K562 (cell line): ENCODE data around the gene COMMD1. TPM values are rescaled to one million over a fixed set of nuclear protein-coding genes. Genes with fewer than 3 reads are reported as not detected.

Experiments
- ATAC-seq: fragments of 200-7000 bp; cut with Tn5 transposase; 3 replicates; pipeline ENCODE4 v1.9.1; 2020; ENCODE audit warnings: moderate library complexity
- BruUV-seq: library from RNA; stranded (reverse); fragments of 400-500 nt; replicated peaks from 2 replicates; lab custom pipeline; 2021; lab: Mats Ljungman, UMichigan
- CTCF ChIA-PET: fragments of 300-600 bp; formaldehyde crosslinking; extraction: SDS; loops from one replicate; lab custom pipeline; 2021; ENCODE audit warnings: low intra/inter-chr PET ratio; lab: Yijun Ruan, JAX
- POLR2A ChIA-PET: fragments of 300-600, 350-650 bp; sonication (Branson Sonifier 250); formaldehyde crosslinking; extraction: SDS; loops from one replicate; lab custom pipeline; 2021; ENCODE audit warnings: antibody characterized with exemption, inconsistent platforms; lab: Yijun Ruan, JAX
- DNase-seq, 4 experiments: peaks; one replicate each; pipeline versions ENCODE4 v3.0.0 to v3.0.0-alpha.2; 2011 to 2018; ENCODE audit warnings: low spot score in 3 of 4, mixed read lengths in 3 of 4; ENCODE audit errors: extremely low read depth in 1 of 4
- FAIRE-seq: peaks from 2 replicates; lab custom pipeline; 2011; peaks lifted over from hg19 to GRCh38; lab: Jason Lieb, UNC
- H2AFZ ChIP-seq: 2 replicates; pipeline ENCODE4 v1.6.0; 2011; ENCODE audit warnings: low read depth, low read length, control low read depth, inconsistent platforms
- H3K27ac ChIP-seq: fragments of 200-600 bp; 3 replicates; pipeline ENCODE4 v1.8.0; 2011; ENCODE audit warnings: low read depth, mild to moderate bottlenecking, control low read depth, inconsistent platforms, low read length, moderate library complexity, mixed read lengths; ENCODE audit errors: extremely low read depth
- H3K27me3 ChIP-seq, 2 experiments: fragments of 300-600 bp in 1 of 2; 2 replicates in 1 of 2; 3 replicates in 1 of 2; pipeline versions ENCODE4 v1.6.0 to v1.8.0; 2011; ENCODE audit warnings: inconsistent platforms in 2 of 2, low read length in 2 of 2, mild to moderate bottlenecking in 1 of 2, mixed read lengths in 1 of 2, moderate library complexity in 1 of 2; ENCODE audit not compliant: control insufficient read depth in 2 of 2, insufficient read depth in 2 of 2
- H3K36me3 ChIP-seq: fragments of 300-600 bp; 3 replicates; pipeline ENCODE4 v1.8.0; 2011; ENCODE audit warnings: mild to moderate bottlenecking, low read length, inconsistent platforms; ENCODE audit not compliant: control insufficient read depth, insufficient read depth
- H3K4me1 ChIP-seq, 2 experiments: fragments of 200-600 bp in 1 of 2; replicated peaks in 1 of 2; 2 replicates in 1 of 2; 3 replicates in 1 of 2; pipeline versions ENCODE4 v1.5.1 to v1.8.0; 2011; ENCODE audit warnings: inconsistent platforms in 2 of 2, low read length in 2 of 2, mild to moderate bottlenecking in 1 of 2, mixed read lengths in 1 of 2, moderate library complexity in 1 of 2; ENCODE audit not compliant: control insufficient read depth in 2 of 2, insufficient read depth in 2 of 2
- H3K4me2 ChIP-seq: 2 replicates; pipeline ENCODE4 v1.6.1; 2011; ENCODE audit warnings: low read length, control low read depth, inconsistent platforms, mixed read lengths; ENCODE audit not compliant: insufficient read depth
- H3K4me3 ChIP-seq: fragments of 200-600 bp; sonication (generic), shearing (Covaris generic); 2 replicates; pipeline ENCODE4 v1.5.1; 2016; ENCODE audit warnings: control low read depth, inconsistent platforms
- H3K79me2 ChIP-seq: fragments of 200-600 bp; 3 replicates; pipeline ENCODE4 v1.8.0; 2011; ENCODE audit warnings: low read length, inconsistent platforms; ENCODE audit not compliant: control insufficient read depth, insufficient read depth
- H3K9ac ChIP-seq, 2 experiments: 2 replicates each; pipeline versions ENCODE4 v1.6.0 to v1.6.1; 2011; ENCODE audit warnings: low read depth in 2 of 2, low read length in 2 of 2, control low read depth in 1 of 2, inconsistent platforms in 1 of 2, mild to moderate bottlenecking in 1 of 2, mixed read lengths in 1 of 2; ENCODE audit not compliant: insufficient read depth in 1 of 2
- H3K9me1 ChIP-seq: one replicate; pipeline ENCODE4 v1.6.0; 2011; ENCODE audit warnings: inconsistent platforms, mild to moderate bottlenecking, low read length, moderate library complexity; ENCODE audit not compliant: control insufficient read depth, insufficient read depth
- H3K9me3 ChIP-seq: replicated peaks from 2 replicates; pipeline ENCODE4 v1.5.1; 2011; ENCODE audit warnings: low read depth, low read length, inconsistent platforms; ENCODE audit not compliant: control insufficient read depth, insufficient read depth
- H4K20me1 ChIP-seq: replicated peaks from 2 replicates; pipeline ENCODE4 v1.6.1; 2011; ENCODE audit warnings: low read length, inconsistent platforms, mixed read lengths; ENCODE audit not compliant: control insufficient read depth, insufficient read depth
- GTF2A2 ChIP-seq: IDR thresholded peaks from 2 replicates; pipeline ENCODE4 v1.6.1; 2016; ENCODE audit warnings: mild to moderate bottlenecking, missing genetic modification characterization, missing compliant biosample characterization
- HNRNPL ChIP-seq: fragments of 200-400 bp; formaldehyde crosslinking; IDR thresholded peaks from 2 replicates; pipeline ENCODE4 v1.6.1; 2017; ENCODE audit warnings: low read depth, mild to moderate bottlenecking, low read length
- MEF2D ChIP-seq: conservative IDR thresholded peaks from 2 replicates; pipeline ENCODE4 v1.6.1; 2016; ENCODE audit warnings: low read depth, missing genetic modification characterization, missing compliant biosample characterization
- MYNN ChIP-seq, 2 experiments: sonication (generic); formaldehyde crosslinking in 1 of 2; IDR thresholded peaks; 2 replicates each; pipeline versions ENCODE4 v1.5.0 to v1.6.1; 2016 to 2020; ENCODE audit warnings: antibody characterized with exemption in 1 of 2, missing genetic modification reagents in 1 of 2
- NR2C1 ChIP-seq, 2 experiments: fragments of 450-650 bp; IDR thresholded peaks; 2 replicates each; pipeline ENCODE4 v1.6.1; 2017; ENCODE audit warnings: mild to moderate bottlenecking in 2 of 2, antibody characterized with exemption in 1 of 2, inconsistent platforms in 1 of 2, missing compliant biosample characterization in 1 of 2, missing genetic modification characterization in 1 of 2
- NR4A1 ChIP-seq, 2 experiments: fragments of 250-450 bp in 1 of 2; fragments of 450-650 bp in 1 of 2; sonication (Bioruptor Pico) in 1 of 2; IDR thresholded peaks; 2 replicates each; pipeline versions ENCODE4 v1.4.0 to v1.6.1; 2016 to 2020; ENCODE audit warnings: mild to moderate bottlenecking in 2 of 2, missing compliant biosample characterization in 1 of 2, missing genetic modification characterization in 1 of 2, moderate library complexity in 1 of 2
- POLR2B ChIP-seq: fragments of 450-650 bp; IDR thresholded peaks from 2 replicates; pipeline ENCODE4 v1.6.1; 2018; ENCODE audit warnings: low read depth; ENCODE audit not compliant: partially characterized antibody
- RBBP5 ChIP-seq: fragments of 200-600 bp; sonication (generic); IDR thresholded peaks from 2 replicates; pipeline ENCODE4 v1.6.1; 2012; ENCODE audit warnings: borderline replicate concordance, mild to moderate bottlenecking, low read length, control low read depth, inconsistent platforms; ENCODE audit not compliant: insufficient read depth, poor library complexity, severe bottlenecking
- RFX1 ChIP-seq: fragments of 450-650 bp; IDR thresholded peaks from 2 replicates; pipeline ENCODE4 v1.6.1; 2016; ENCODE audit warnings: mild to moderate bottlenecking, moderate library complexity
- SOX6 ChIP-seq: fragments of 450-650 bp; IDR thresholded peaks from 2 replicates; pipeline ENCODE4 v1.6.1; 2014; ENCODE audit warnings: mild to moderate bottlenecking
- ZNF592 ChIP-seq: fragments of 450-650 bp; IDR thresholded peaks from 2 replicates; pipeline ENCODE4 v1.6.1; 2017; ENCODE audit warnings: antibody characterized with exemption, mild to moderate bottlenecking
- ZNF668 ChIP-seq: fragments of 250-450 bp; sonication (Bioruptor Pico); IDR thresholded peaks from 2 replicates; pipeline ENCODE4 v1.8.0; 2022; ENCODE audit warnings: mild to moderate bottlenecking, inconsistent platforms
- WGBS: fragments of 100-300 bp; shearing (Covaris generic); methylation state at CpG from one replicate; pipeline ENCODE4 v1.1.6; 2016; ENCODE audit warnings: low coverage, mixed read lengths; ENCODE audit not compliant: insufficient coverage; ENCODE audit errors: missing lambda C conversion rate; 5-methylcytosine and 5-hydroxymethylcytosine counted together
- in situ Hi-C: fragments of 300-500 bp; cut with MboI; formaldehyde crosslinking; loops from 4 replicates; pipeline ENCODE4 v1.15.0; 2018; ENCODE audit warnings: inconsistent platforms, mixed read lengths
- intact Hi-C: fragments of 100-400 bp; cut with micrococcal nuclease; formaldehyde crosslinking; loops from 2 replicates; pipeline ENCODE4 v1.14.2; 2022
- polyA plus RNA-seq, 8 experiments: library from polyadenylated mRNA; depleted of rRNA in 4 of 8; stranded (reverse) in 5 of 8; unstranded in 3 of 8; fragments of >200 nt; fragmentation: Nextera tagmentation in 2 of 8; fragmentation: Illumina TruSeq in 1 of 8; extraction: Ambion mirVana in 2 of 8; extraction: Trizol in 1 of 8; gene quantifications; 2 replicates each; pipeline versions ENCODE4 v1.2.1 to v1.2.3, GENCODE V29; 2011 to 2014; ENCODE audit warnings: inconsistent platforms in 1 of 8, missing spikeins in 1 of 8
- total RNA-seq, 7 experiments: library from RNA; depleted of rRNA in 6 of 7; stranded (reverse); fragments of >200 nt in 6 of 7; fragmentation: Illumina TruSeq in 2 of 7; extraction: Trizol in 2 of 7; gene quantifications; 2 replicates each; pipeline versions ENCODE4 v1.2.1 to v1.2.3, GENCODE V29; 2011 to 2021; ENCODE audit warnings: low replicate concordance in 1 of 7
- TF ChIP-seq, protein P1 (sequence below): IDR thresholded peaks from 3 replicates; pipeline ENCODE4 v1.6.1; 2011; ENCODE audit warnings: borderline replicate concordance, mild to moderate bottlenecking, moderate library complexity; ENCODE audit not compliant: insufficient read length; ENCODE audit errors: extremely low read depth
- TF ChIP-seq, protein P2 (sequence below): IDR thresholded peaks from 2 replicates; pipeline ENCODE4 v1.6.1; 2011; ENCODE audit not compliant: insufficient read length; ENCODE audit errors: extremely low read depth

Gene COMMD1
- total and polyA plus RNA-seq, 9 of the 15 experiments (the other 6 are each of a cell fraction or from before 2014, with no cell fraction given): 14.4 to 77.0 (median 21.4) TPM

- no peak overlapping the region for H2AFZ ChIP-seq
- H3K36me3 ChIP-seq: no peaks in the 10 kb centered on the region
- H3K9ac ChIP-seq: no peak overlapping the region
- intact Hi-C loops: no loop called here
- H3K9me3 ChIP-seq: peaks cover 4% of the 10 kb centered on the region; the same call in 1 of the 2 replicates
- no peaks in the 10 kb centered on the region for H3K4me1 ChIP-seq
- no peaks in the 10 kb centered on the region; a peak in 1 of 5 replicates for H3K27me3 ChIP-seq
- ATAC-seq (no peak), DNase-seq (peak in 1 of 4 experiments; percentile 23), FAIRE-seq (no peak)
- H3K27ac ChIP-seq: no peak overlapping the region
- H3K4me3 ChIP-seq: no peak overlapping the region
- POLR2A ChIA-PET: no interaction called here
- BruUV-seq: no TSS peak
- in situ Hi-C loops: no loop called here
- CTCF ChIA-PET: no interaction called here
- no peak overlapping the region for H3K4me2 ChIP-seq
- H3K79me2 ChIP-seq: no peaks in the 10 kb centered on the region
- 39% methylated on average over 6 of the region's 6 CpGs for WGBS
- no peaks in the 10 kb centered on the region for H3K9me1 ChIP-seq
- H4K20me1 ChIP-seq: no peaks in the 10 kb centered on the region
- TF ChIP-seq SOX6 (no peak), ZNF592 (peak; percentile 79), HNRNPL (no peak), RBBP5 (no peak), RFX1 (peak; percentile 64), MEF2D (tag) (0 out of 2 replicates have a peak, but pooled peaks have one; percentile 35), ZNF668 (CRISPR knock-in tag) (peak; percentile 10; the same call in 1 of the 2 replicates), GTF2A2 (tag) (0 out of 2 replicates have a peak, but pooled peaks have one; percentile 50), POLR2B (no peak), MYNN (IDR thresholded peaks at IDR 0.05) (no peak), MYNN (CRISPR knock-in tag; IDR thresholded peaks at IDR 0.05) (no peak), NR2C1 (IDR thresholded peaks at IDR 0.05) (no peak), NR2C1 (tag; IDR thresholded peaks at IDR 0.05) (peak; percentile 48; the same call in 1 of the 2 replicates), NR4A1 (CRISPR knock-in tag; IDR thresholded peaks at IDR 0.05) (no peak), NR4A1 (tag; IDR thresholded peaks at IDR 0.05) (peak; percentile 91)
- TF ChIP-seq, protein P1, sequence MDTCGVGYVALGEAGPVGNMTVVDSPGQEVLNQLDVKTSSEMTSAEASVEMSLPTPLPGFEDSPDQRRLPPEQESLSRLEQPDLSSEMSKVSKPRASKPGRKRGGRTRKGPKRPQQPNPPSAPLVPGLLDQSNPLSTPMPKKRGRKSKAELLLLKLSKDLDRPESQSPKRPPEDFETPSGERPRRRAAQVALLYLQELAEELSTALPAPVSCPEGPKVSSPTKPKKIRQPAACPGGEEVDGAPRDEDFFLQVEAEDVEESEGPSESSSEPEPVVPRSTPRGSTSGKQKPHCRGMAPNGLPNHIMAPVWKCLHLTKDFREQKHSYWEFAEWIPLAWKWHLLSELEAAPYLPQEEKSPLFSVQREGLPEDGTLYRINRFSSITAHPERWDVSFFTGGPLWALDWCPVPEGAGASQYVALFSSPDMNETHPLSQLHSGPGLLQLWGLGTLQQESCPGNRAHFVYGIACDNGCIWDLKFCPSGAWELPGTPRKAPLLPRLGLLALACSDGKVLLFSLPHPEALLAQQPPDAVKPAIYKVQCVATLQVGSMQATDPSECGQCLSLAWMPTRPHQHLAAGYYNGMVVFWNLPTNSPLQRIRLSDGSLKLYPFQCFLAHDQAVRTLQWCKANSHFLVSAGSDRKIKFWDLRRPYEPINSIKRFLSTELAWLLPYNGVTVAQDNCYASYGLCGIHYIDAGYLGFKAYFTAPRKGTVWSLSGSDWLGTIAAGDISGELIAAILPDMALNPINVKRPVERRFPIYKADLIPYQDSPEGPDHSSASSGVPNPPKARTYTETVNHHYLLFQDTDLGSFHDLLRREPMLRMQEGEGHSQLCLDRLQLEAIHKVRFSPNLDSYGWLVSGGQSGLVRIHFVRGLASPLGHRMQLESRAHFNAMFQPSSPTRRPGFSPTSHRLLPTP: no peak
- TF ChIP-seq, protein P2, sequence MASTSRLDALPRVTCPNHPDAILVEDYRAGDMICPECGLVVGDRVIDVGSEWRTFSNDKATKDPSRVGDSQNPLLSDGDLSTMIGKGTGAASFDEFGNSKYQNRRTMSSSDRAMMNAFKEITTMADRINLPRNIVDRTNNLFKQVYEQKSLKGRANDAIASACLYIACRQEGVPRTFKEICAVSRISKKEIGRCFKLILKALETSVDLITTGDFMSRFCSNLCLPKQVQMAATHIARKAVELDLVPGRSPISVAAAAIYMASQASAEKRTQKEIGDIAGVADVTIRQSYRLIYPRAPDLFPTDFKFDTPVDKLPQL: no peak
Observed at GRCh38 chr2:62071126-62071598, 165.7 kb downstream of the COMMD1 start.
